Measurements from ENCODE around the gene SPOCK1. TPM values are rescaled to one million over a fixed set of nuclear protein-coding genes. Genes with fewer than 3 reads are reported as not detected.

The SPOCK1 gene
- total and polyA plus RNA-seq, 2 donors (not counting 3 experiments of a cell fraction or from before 2014, with no cell fraction given) = 144 to 280 TPM

GRCh38 chr5:137262818-137263217, 236.3 kb downstream of the SPOCK1 start:
- FAIRE-seq (peak; percentile 31), DNase-seq (ENCODE audit: low read depth, low spot score) (no peak)
- H4K20me1 ChIP-seq (replicated peaks; ENCODE audit: control insufficient read depth, extremely low read depth, insufficient read depth, low read length) = no peaks in the 10 kb centered on the region
- no peak overlapping the region for H3K4me2 ChIP-seq (ENCODE audit: insufficient read depth, low read length)
- TF ChIP-seq EZH2 (IDR thresholded peaks at IDR 0.05; ENCODE audit: borderline replicate concordance, low read depth, low read length, severe bottlenecking) (no peak), MYC (IDR thresholded peaks at IDR 0.05; ENCODE audit: low read depth, low read length) (no peak)
- dilution Hi-C loops (cut with MboI; ENCODE audit: extremely low pct_ligation_motif_present, low sequenced_read_pairs) (no loop called here), intact Hi-C loops (cut with micrococcal nuclease) (no loop called here)
- ChIA-PET CTCF (no interaction called here), POLR2A (no interaction called here)
- no peaks in the 10 kb centered on the region for H3K9me1 ChIP-seq (replicated peaks; ENCODE audit: control insufficient read depth, extremely low read depth, insufficient read depth, low read length)
- BruUV-seq (replicated peaks) = no TSS peak
- H3K4me3 ChIP-seq (replicated peaks in 1 of 3; ENCODE audit: insufficient read depth in 1 of 3, low read depth in 1 of 3, low read length in 3 of 3) = no peak overlapping the region
- H3K9ac ChIP-seq (replicated peaks; ENCODE audit: extremely low read depth, insufficient read depth, low read length) = no peak overlapping the region
- H3K79me2 ChIP-seq (ENCODE audit: control insufficient read depth, insufficient read depth, low read length) = peaks cover 4% of the 10 kb centered on the region
- no peaks in the 10 kb centered on the region for H3K27me3 ChIP-seq (ENCODE audit: control insufficient read depth in 2 of 2, insufficient read depth in 2 of 2, low read length in 2 of 2)
- peaks cover 2% of the 10 kb centered on the region for H3K4me1 ChIP-seq (ENCODE audit: control insufficient read depth, extremely low read depth, insufficient read depth, low read length)
- no peak overlapping the region for H2AFZ ChIP-seq (ENCODE audit: low read depth, low read length)
- H3K9me3 ChIP-seq (replicated peaks; ENCODE audit: control insufficient read depth, insufficient read depth, low read length) = no peaks in the 10 kb centered on the region
- no peaks in the 10 kb centered on the region for H3K36me3 ChIP-seq (ENCODE audit: control insufficient read depth in 2 of 2, extremely low read depth in 1 of 2, insufficient read depth in 2 of 2, low read length in 2 of 2)
- H3K27ac ChIP-seq (ENCODE audit: insufficient read depth, low read depth, low read length) = no peak overlapping the region

- Histone ChIP-seq H3K4me2 (ENCODE audit: insufficient read depth, low read length) (no peak overlapping the region), H3K27me3 (ENCODE audit: control insufficient read depth in 2 of 2, insufficient read depth in 2 of 2, low read length in 2 of 2) (no peaks in the 10 kb centered on the region), H3K27ac (ENCODE audit: insufficient read depth, low read depth, low read length) (no peak overlapping the region), H4K20me1 (replicated peaks; ENCODE audit: control insufficient read depth, extremely low read depth, insufficient read depth, low read length) (no peaks in the 10 kb centered on the region), H3K36me3 (ENCODE audit: control insufficient read depth in 2 of 2, extremely low read depth in 1 of 2, insufficient read depth in 2 of 2, low read length in 2 of 2) (no peaks in the 10 kb centered on the region), H2AFZ (ENCODE audit: low read depth, low read length) (no peak overlapping the region), H3K4me3 (replicated peaks in 1 of 3; ENCODE audit: insufficient read depth in 1 of 3, low read depth in 1 of 3, low read length in 3 of 3) (no peak overlapping the region), H3K9ac (replicated peaks; ENCODE audit: extremely low read depth, insufficient read depth, low read length) (no peak overlapping the region), H3K79me2 (ENCODE audit: control insufficient read depth, insufficient read depth, low read length) (peaks cover 2% of the 10 kb centered on the region), H3K9me1 (replicated peaks; ENCODE audit: control insufficient read depth, extremely low read depth, insufficient read depth, low read length) (no peaks in the 10 kb centered on the region), H3K4me1 (ENCODE audit: control insufficient read depth, extremely low read depth, insufficient read depth, low read length) (no peaks in the 10 kb centered on the region), H3K9me3 (replicated peaks; ENCODE audit: control insufficient read depth, insufficient read depth, low read length) (no peaks in the 10 kb centered on the region)
- POLR2A ChIA-PET = no interaction called here
- intact Hi-C loops (cut with micrococcal nuclease) = no loop called here
- no peak for FAIRE-seq
- DNase-seq (ENCODE audit: low read depth, low spot score) = no peak
- CTCF ChIA-PET = interaction anchor here (1.7 kb wide), 1 partner anchor 146 kb away, joined by 3 read pairs; no protein-coding TSS in a partner anchor
- dilution Hi-C loops (cut with MboI; ENCODE audit: extremely low pct_ligation_motif_present, low sequenced_read_pairs) = no loop called here
- no TSS peak for BruUV-seq (replicated peaks)
- no peak for TF ChIP-seq CTCF (IDR thresholded peaks at IDR 0.05; ENCODE audit: extremely low read depth in 1 of 2, insufficient read depth in 1 of 2, low read depth in 1 of 2, low read length in 2 of 2)
- TF ChIP-seq FOS (IDR thresholded peaks at IDR 0.05; ENCODE audit: borderline replicate concordance, insufficient read depth, low read length) = no peak
- TF ChIP-seq JUN (IDR thresholded peaks at IDR 0.05; ENCODE audit: borderline replicate concordance, insufficient read depth, insufficient read length, low read depth) = no peak
- TF ChIP-seq MYC (IDR thresholded peaks at IDR 0.05; ENCODE audit: low read depth, low read length) = no peak
- no peak for TF ChIP-seq GATA2 (IDR thresholded peaks at IDR 0.05; ENCODE audit: insufficient read depth, insufficient read length, low read depth, low read length)
- TF ChIP-seq POLR2A (IDR thresholded peaks at IDR 0.05; ENCODE audit: low read depth, low read length) = no peak
- no peak for TF ChIP-seq EZH2 (IDR thresholded peaks at IDR 0.05; ENCODE audit: borderline replicate concordance, low read depth, low read length, severe bottlenecking)
- TF ChIP-seq, protein P1, sequence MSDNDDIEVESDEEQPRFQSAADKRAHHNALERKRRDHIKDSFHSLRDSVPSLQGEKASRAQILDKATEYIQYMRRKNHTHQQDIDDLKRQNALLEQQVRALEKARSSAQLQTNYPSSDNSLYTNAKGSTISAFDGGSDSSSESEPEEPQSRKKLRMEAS (IDR thresholded peaks at IDR 0.05; ENCODE audit: insufficient read depth, insufficient read length) = no peak
- no peak for TF ChIP-seq POLR2AphosphoS5 (IDR thresholded peaks at IDR 0.05; ENCODE audit: insufficient read depth, low read depth, low read length)
These were observed 238.1 kb downstream of the SPOCK1 start for GRCh38 chr5:137260820-137261695.

Measured in endothelial cell of umbilical vein (primary cell).